NCI-H82 treated with DMSO at 0.1 percent for 48 hours (cell line): ENCODE measurements around the gene PGBD2.
"Not testable (repeated sequence)": the region's sequence is repeated elsewhere in the genome, so short reads cannot be mapped to it uniquely, and the experiment has no call there.

Experiments
- DNase-seq: peaks from one replicate; lab custom pipeline; 2025; ENCODE audit not compliant: unreplicated experiment; lab: John Stamatoyannopoulos, UW

Gene PGBD2

GRCh38 chr1:248906009-248906752, at the start of gene PGBD2:
Gene PGBD2, plus strand, starts transcription at chr1:248906235. Its CDS starts 7,628 bp downstream, at chr1:248913863.
- peak; percentile 93 for DNase-seq

- no peak for DNase-seq
Measured at GRCh38 chr1:248857201-248857600, 48.8 kb upstream of the PGBD2 start.

GRCh38 chr1:248857749-248858095, 48.3 kb upstream of the PGBD2 start:
- DNase-seq = no peak

- peak; percentile 79 for DNase-seq
Measured at GRCh38 chr1:248858096-248858890, 47.7 kb upstream of the PGBD2 start.

GRCh38 chr1:248858891-248859889, 46.8 kb upstream of the PGBD2 start, which contains the start of gene ZNF692:
Gene ZNF692, minus strand, starts transcription at chr1:248859085. Its CDS starts 776 bp downstream, at chr1:248858309.
- peak; percentile 95 for DNase-seq

GRCh38 chr1:248860007-248860406, 46.0 kb upstream of the PGBD2 start:
- no peak for DNase-seq

GRCh38 chr1:248861616-248862015, 44.4 kb upstream of the PGBD2 start:
- DNase-seq = no peak

GRCh38 chr1:248862695-248862997, 43.4 kb upstream of the PGBD2 start:
- no peak for DNase-seq

GRCh38 chr1:248862998-248863881, 42.8 kb upstream of the PGBD2 start:
- peak; percentile 74 for DNase-seq

- DNase-seq = no peak
Measured at GRCh38 chr1:248871837-248872401, 34.1 kb upstream of the PGBD2 start.

GRCh38 chr1:248872752-248873408, 33.2 kb upstream of the PGBD2 start:
- peak; percentile 73 for DNase-seq

- DNase-seq = peak; percentile 91
Measured at GRCh38 chr1:248873409-248873992, 32.5 kb upstream of the PGBD2 start.

GRCh38 chr1:248873993-248874533, 32.0 kb upstream of the PGBD2 start:
- DNase-seq = peak; percentile 91

GRCh38 chr1:248881261-248881660, 24.8 kb upstream of the PGBD2 start:
- DNase-seq = no peak

- not testable (repeated sequence) for DNase-seq
Measured at GRCh38 chr1:248882427-248882826, 23.6 kb upstream of the PGBD2 start.

GRCh38 chr1:248884632-248885295, 21.3 kb upstream of the PGBD2 start:
- DNase-seq = no peak

GRCh38 chr1:248885646-248886045, 20.4 kb upstream of the PGBD2 start:
- no peak for DNase-seq

- DNase-seq = peak; percentile 15
Measured at GRCh38 chr1:248886237-248886895, 19.7 kb upstream of the PGBD2 start.
